Umbilical cord (tissue), 2 donors: Measurements from ENCODE around the gene ANKHD1. TPM values are rescaled to one million over a fixed set of nuclear protein-coding genes. Genes with fewer than 3 reads are reported as not detected.
A peak's percentile ranks its signal among the peaks of the same experiment; 100 is the strongest.
"Not testable (repeated sequence)": the region's sequence is repeated elsewhere in the genome, so short reads cannot be mapped to it uniquely, and the experiment has no call there.

Source experiments
- DNase-seq: peaks from one replicate; pipeline ENCODE4 v3.0.0-alpha.2; 2015; ENCODE audit warnings: low spot score
- total RNA-seq: library from RNA; depleted of rRNA; stranded (reverse); fragments of >200 nt; gene quantifications from one replicate; pipeline ENCODE4 v1.2.3, GENCODE V29; 2014; ENCODE audit warnings: low replicate concordance; ENCODE audit not compliant: insufficient read depth

Gene ANKHD1
- total RNA-seq, 1 donor from 2014 or later: 104 TPM

GRCh38 chr5:140423609-140424008, 22.0 kb downstream of the ANKHD1 start:
- no peak for DNase-seq

DNA sequence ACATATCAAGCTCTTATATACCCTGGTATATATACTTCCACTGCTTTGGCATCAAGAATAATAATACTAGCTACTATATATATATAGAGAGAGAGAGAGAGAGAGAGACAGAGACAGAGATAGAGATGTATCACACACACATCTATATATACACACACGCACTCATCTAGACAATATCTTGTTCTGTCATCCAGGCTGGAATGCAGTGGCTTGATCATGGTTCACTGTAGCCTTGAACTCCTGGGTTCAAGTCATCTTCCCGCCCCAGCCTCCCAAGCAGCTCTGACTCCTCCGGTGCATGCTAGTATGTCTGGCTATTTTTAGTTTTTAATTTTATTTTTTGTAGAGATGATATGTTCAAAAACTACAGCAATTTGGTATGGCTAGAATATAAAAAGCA, 22.5 kb downstream of the ANKHD1 start:
- no peak for DNase-seq

- not testable (repeated sequence) for DNase-seq
Measured at GRCh38 chr5:140427726-140428125, 26.1 kb downstream of the ANKHD1 start.

GRCh38 chr5:140429724-140430123, 28.1 kb downstream of the ANKHD1 start:
- DNase-seq: no peak

DNA sequence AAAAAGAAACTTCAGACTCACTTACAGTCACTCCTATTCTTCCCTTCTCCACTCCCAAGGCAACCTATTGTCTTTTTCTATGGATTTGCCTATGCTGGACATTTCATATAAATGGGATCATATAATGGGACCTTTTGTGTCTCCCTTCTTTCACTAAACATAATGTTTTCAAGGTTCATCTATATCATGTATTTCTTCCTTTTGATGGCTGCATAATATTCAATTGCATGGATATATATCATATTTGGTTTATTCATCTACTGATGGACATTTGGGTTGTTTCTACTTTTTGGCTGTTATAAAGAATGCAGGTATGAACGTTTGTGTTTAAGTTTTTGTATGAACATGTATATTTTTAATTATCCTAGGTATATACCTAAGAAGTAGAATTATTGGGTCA, 30.6 kb downstream of the ANKHD1 start:
- DNase-seq: no peak

DNA sequence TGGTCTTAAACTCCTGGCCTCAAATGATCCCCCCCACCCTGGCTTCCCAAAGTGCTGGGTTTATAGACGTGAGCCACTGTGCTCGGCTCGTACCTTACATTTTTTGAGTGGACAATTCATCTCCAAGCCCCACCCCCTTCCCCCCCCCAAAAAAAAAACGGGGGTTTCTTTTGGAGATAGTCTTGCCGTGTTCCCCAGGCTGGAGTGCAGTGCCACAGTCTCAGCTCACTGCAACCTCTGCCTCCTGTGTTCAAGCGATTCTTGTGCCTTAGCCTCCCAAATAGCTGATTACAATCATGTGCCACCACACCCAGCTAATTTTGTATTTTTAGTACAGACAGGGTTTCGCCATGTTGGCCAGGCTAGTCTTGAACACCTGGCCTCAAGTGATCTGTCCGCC, 31.3 kb downstream of the ANKHD1 start:
- DNase-seq: no peak

GRCh38 chr5:140457368-140457767, 55.7 kb downstream of the ANKHD1 start:
- not testable (repeated sequence) for DNase-seq

- no peak for DNase-seq
Measured at GRCh38 chr5:140466981-140467742, 65.5 kb downstream of the ANKHD1 start.

- no peak for DNase-seq
Measured at GRCh38 chr5:140468188-140468587, 66.6 kb downstream of the ANKHD1 start.

DNA sequence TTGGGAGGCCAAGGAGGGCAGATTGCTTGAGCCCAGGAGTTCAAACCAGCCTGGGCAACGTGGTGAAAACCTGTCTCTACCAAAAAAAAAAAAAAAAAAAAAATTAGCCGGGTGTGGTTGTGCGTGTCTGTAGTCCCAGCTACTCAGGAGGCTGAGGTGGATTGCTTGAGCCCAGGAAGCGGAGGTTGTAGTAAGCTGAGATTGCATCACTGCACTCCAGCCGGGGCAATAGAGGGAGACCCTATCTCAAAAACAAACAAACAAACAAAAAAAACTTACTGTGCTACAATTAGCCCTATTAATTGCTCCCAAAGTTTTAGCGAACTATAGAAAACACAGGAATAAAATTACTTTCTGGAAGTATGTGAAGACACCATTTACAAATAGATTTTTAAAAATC, 67.6 kb downstream of the ANKHD1 start:
- DNase-seq: no peak

- no peak for DNase-seq
Measured at GRCh38 chr5:140480310-140481014, 78.8 kb downstream of the ANKHD1 start.

DNA sequence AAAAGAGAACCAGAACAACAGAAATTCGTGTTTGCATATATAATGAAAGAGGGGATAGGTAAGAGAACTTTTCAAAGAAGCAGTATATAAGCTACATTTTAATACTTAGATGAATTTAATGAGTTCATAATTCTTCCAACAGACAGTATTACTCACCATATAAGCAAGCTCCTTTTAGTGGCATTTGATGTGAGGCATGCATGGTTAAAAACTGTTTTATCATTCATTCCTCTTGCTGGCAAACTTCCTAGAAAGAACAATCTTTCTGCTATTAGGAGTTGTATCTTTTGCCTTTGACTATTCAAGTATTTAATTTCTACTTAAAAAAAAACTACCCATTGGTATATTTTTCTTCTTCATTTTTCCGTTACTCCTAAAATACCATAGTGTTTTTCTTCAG, 80.1 kb downstream of the ANKHD1 start:
- DNase-seq: peak; percentile 10

DNA sequence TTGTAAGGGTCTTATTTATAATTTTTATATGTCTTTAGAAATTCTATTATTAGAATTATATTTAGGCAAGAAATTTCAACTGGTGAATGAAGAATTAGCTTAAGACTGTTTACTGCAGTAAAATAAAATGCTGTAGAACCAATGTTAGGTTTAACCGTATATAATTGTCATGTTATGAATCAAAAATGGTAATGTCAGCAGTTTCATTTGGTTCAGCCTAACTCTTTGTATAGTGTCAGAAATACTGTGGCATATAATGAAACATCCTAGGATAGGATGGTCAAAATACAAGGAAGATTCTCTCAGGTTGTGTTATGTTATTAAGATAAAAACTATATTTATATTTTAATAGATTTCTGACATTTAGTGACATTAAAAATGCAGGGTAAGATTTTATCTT, 81.4 kb downstream of the ANKHD1 start:
- no peak for DNase-seq

- DNase-seq: not testable (repeated sequence)
Measured at GRCh38 chr5:140488141-140488540, 86.5 kb downstream of the ANKHD1 start.

GRCh38 chr5:140488914-140489313, 87.3 kb downstream of the ANKHD1 start:
- no peak for DNase-seq

DNA sequence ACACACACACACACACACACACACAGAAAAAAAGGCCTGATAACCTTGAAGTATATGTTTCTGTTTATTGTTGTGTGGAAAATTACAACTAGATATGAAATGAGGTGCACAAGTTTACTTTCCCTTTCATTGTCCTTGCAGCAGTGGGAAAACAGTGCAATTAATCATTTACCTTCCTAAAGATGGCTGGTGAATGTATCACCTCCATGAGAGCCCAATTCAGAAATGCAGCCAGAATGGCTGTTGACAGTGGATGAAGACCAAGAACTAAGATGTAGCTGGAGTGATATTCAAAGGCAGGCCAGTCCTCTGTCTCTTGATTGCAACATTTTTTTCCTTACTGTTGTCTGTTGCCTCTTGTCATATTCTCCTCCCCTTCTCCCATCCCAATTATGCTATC, 96.3 kb downstream of the ANKHD1 start:
- DNase-seq: no peak

DNA sequence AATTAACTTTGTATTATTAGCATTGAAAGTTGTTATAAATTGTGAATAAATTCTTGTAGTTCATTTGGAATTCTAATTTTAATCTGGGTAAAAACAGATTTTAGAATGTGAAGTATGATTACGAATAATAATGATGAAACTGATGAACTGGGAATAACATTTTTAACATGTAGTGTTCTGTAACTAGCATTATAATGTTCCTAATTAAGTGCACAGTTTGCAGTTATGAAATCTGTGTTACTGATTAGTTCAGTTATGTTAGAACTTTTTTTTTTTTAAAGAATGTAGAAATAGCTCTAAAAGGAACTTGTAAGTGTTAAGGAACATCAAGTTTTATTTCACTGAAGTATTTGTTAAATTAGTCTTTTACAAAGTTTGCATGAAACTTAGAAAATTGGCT, 97.0 kb downstream of the ANKHD1 start:
- DNase-seq: no peak

DNA sequence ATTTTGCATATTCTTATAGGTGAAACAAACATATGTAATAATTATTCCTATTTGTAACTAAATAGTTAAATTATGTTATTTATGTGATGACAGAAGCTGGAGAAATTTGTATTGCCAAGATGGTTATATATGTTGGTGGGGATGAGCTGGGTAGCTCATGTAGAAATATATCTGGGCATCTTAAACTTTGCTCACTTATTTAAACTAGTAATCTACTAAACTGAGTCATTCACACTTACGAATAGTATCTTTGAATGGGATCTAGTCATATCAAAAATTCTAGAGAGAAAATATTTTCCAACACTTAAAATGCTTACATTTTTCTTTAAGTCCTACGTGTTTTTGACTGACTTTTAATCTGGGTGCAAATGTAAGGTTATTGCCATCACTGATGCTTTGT, 101.2 kb downstream of the ANKHD1 start:
- no peak for DNase-seq

DNA sequence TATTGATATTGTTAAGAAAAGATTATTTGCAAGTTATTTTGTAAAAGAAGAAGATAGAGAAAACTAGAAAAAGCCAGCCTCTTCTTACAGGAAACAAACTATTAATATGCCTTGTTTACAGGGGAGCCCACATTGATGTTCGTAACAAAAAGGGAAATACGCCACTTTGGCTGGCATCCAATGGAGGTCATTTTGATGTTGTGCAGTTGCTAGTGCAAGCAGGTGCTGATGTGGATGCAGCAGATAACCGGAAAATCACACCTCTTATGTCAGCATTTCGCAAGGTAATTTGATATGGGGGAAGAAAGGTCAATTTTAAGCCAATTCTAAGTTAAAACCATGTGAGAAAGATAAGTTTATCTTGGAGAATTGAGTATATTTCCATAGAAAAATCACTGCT, 108.3 kb downstream of the ANKHD1 start:
- DNase-seq: no peak

DNA sequence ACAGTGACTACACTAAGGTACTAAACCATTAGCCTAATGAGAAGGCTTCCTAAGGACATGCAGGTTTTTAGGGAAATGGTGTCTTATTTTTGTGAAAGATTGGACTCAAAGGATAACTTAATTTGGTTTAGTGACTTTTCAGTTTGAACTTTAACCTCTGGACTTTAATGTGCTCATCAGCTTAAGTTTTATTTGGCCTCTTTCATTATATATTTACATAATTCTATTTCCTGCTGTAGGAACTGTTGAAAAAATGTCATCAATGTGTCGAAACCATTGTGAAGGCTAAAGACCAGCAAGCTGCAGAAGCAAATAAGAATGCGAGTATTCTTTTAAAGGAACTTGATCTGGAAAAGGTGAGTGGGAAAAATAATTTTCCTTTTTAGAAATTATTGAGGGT, 111.5 kb downstream of the ANKHD1 start:
- no peak for DNase-seq

DNA sequence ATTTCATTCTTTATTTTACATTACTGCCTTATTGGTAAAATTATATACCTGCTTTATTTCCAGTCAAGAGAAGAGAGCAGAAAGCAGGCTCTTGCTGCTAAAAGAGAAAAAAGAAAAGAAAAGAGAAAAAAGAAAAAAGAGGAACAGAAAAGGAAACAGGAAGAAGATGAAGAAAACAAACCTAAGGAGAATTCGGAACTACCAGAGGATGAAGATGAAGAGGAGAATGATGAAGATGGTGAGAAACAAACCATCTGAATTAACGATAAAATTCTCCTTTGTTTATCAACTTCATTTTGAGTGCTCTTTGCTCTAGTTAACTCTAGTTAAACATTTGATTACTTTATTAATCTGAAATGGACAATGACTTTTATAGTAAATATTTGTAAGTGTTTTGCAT, 122.4 kb downstream of the ANKHD1 start:
- no peak for DNase-seq

GRCh38 chr5:140540227-140540626, 138.6 kb downstream of the ANKHD1 start:
- no peak for DNase-seq

DNA sequence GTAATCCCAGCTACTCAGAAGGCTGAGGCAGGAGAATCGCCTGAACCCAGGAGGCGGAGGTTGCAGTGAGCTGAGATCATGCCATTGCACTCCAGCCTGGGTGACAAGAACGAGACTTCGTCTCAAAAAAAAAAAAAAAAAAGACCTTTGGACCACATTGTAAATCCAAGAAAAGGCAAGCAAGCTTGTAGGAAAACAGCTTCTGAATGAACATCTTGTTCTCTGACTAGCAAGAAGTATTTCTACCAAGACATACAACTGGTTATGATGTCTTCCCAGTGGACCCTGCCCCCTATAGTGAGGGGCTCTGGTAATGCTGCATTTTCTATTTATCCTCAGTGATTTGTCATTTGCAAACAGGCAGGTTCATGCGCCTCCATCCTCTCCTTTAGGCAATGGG, 141.3 kb downstream of the ANKHD1 start:
- no peak for DNase-seq
